Aorta (tissue), 5 donors: Measurements from ENCODE around the gene SLC24A3. TPM values are rescaled to one million over a fixed set of nuclear protein-coding genes. Genes with fewer than 3 reads are reported as not detected.

ENCODE experiments used
- ATAC-seq: fragments of 200-7000 bp; cut with Tn5 transposase; one replicate; pipeline ENCODE4 v1.9.1; 2022; ENCODE audit warnings: moderate library complexity; ENCODE audit not compliant: low FRiP score
- DNase-seq, 2 donors: peaks; one replicate each; pipeline ENCODE4 v3.0.0-alpha.2; 2020
- H3K27ac ChIP-seq, 2 donors: one replicate each; pipeline ENCODE4 v1.5.1; 2013; ENCODE audit warnings: low read length in 2 of 2, mild to moderate bottlenecking in 2 of 2, moderate library complexity in 2 of 2, control low read depth in 1 of 2, inconsistent platforms in 1 of 2, low read depth in 1 of 2
- H3K27me3 ChIP-seq, 2 donors: one replicate each; pipeline ENCODE4 v1.6.1; 2013; ENCODE audit warnings: control low read depth in 1 of 2, low read length in 1 of 2, mild to moderate bottlenecking in 1 of 2, moderate library complexity in 1 of 2; ENCODE audit not compliant: insufficient read depth in 2 of 2, control insufficient read depth in 1 of 2
- H3K36me3 ChIP-seq, 2 donors: one replicate each; pipeline ENCODE4 v1.6.1; 2013; ENCODE audit warnings: control low read depth in 1 of 2, low read length in 1 of 2, mild to moderate bottlenecking in 1 of 2; ENCODE audit not compliant: insufficient read depth in 2 of 2, control insufficient read depth in 1 of 2
- H3K4me1 ChIP-seq, 2 donors: one replicate each; pipeline ENCODE4 v1.6.1; 2013; ENCODE audit warnings: low read length in 2 of 2, control low read depth in 1 of 2, mild to moderate bottlenecking in 1 of 2, moderate library complexity in 1 of 2; ENCODE audit not compliant: insufficient read depth in 2 of 2, control insufficient read depth in 1 of 2
- H3K4me3 ChIP-seq, 2 donors: one replicate each; pipeline ENCODE4 v1.5.1; 2013; ENCODE audit warnings: low read length in 2 of 2, control low read depth in 1 of 2, mild to moderate bottlenecking in 1 of 2
- H3K9me3 ChIP-seq: one replicate; pipeline ENCODE4 v1.6.1; 2013; ENCODE audit warnings: mild to moderate bottlenecking, low read length; ENCODE audit not compliant: control insufficient read depth
- WGBS, 2 donors: extraction: QIAGEN DNeasy Blood & Tissue Kit; methylation state at CpG; one replicate each; pipeline ENCODE4 v1.1.7; 2013; 5-methylcytosine and 5-hydroxymethylcytosine counted together
- intact Hi-C, 2 donors: fragments of 100-400 bp; cut with DNase I; formaldehyde crosslinking; loops; one replicate each; pipeline versions ENCODE4 v1.14.2 to v1.15.0; 2022
- polyA plus RNA-seq, 2 donors: library from polyadenylated mRNA; stranded (reverse); fragments of 200-250 nt; gene quantifications; one replicate each; pipeline ENCODE4 v1.2.3, GENCODE V29; 2013
- total RNA-seq, 2 donors: library from RNA; stranded (reverse); fragmentation: NEBNext Ultra II Directional; extraction: Animal tissue kit (Norgen Biotek cat#: 25700); gene quantifications; one replicate each; pipeline ENCODE4 v1.2.1, GENCODE V29; 2021
- donor health status: healthy with polysubstance abuse.
- donor health status: Bipolar disorder and iron deficiency.
- donor health status: DM: no; HTN: no; CAD: no.
- donor health status: DM: no; HTN: no; CAD: no.
- donor health status: DM: yes; HTN: yes; CAD: no.

The SLC24A3 gene
- total and polyA plus RNA-seq, 4 donors, result 8.8 to 24.9 (median 19.1) TPM

GRCh38 chr20:19649041-19649440, 436.6 kb downstream of the SLC24A3 start:
- Histone ChIP-seq H3K4me3 (no peak overlapping the region), H3K4me1 (no peaks in the 10 kb centered on the region), H3K27me3 (no peaks in the 10 kb centered on the region), H3K9me3 (no peaks in the 10 kb centered on the region), H3K27ac (no peak overlapping the region), H3K36me3 (no peaks in the 10 kb centered on the region)
- no peak for ATAC-seq
- no peak for DNase-seq
- intact Hi-C loops, result no loop called here
- WGBS, 2 donors, result 89 to 98% methylated on average over 3 of the region's 3 CpGs

DNA sequence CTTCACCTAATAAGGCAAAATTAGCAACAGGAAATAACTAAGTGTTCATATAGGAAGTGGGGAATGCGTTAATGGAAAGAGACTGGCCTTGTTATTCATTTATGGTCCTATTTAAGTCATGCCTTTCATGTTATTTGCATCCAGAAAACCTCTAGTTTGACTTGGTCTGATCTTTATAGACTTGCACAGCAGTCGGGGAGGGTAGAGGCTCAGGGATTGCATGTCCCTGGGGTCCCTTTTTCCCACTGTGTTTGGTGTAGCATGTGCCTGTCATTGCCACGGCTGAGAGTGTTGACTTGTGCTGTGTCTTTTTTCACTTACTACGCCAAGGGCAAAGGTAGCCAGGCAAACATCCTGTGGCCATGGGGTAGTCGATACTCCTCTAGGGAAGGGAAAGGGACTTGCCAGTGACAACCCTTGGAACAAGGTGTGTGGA, 440.2 kb downstream of the SLC24A3 start:
- DNase-seq, result no peak
- 78 to 81% methylated on average over 5 of the region's 5 CpGs for WGBS, 2 donors
- H3K9me3 ChIP-seq, result no peaks in the 10 kb centered on the region
- no peak overlapping the region for H3K4me3 ChIP-seq
- intact Hi-C loops, result no loop called here
- H3K4me1 ChIP-seq, result no peaks in the 10 kb centered on the region
- no peak overlapping the region for H3K27ac ChIP-seq
- H3K36me3 ChIP-seq, result no peaks in the 10 kb centered on the region
- no peaks in the 10 kb centered on the region for H3K27me3 ChIP-seq
- no peak for ATAC-seq

DNA sequence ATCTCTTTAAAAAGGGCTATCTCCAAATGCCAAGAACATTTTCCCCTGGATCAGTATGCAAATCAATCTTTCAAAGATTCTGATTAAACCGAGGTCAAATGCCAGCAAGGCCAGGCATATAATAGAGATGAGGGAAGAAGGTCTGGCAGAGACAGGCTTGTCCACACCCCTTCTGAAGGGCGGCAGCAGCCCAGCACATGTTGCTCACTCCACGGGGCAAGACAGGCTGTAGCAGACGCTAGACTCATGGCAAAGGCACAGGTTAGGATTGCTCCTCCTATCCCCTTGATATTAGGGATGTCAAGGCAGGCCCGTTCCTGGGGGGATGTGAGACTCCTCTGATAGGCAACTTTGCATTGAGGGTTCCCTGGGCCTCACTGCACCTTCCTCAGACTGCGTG, 440.9 kb downstream of the SLC24A3 start:
- ATAC-seq (peak; percentile 38), DNase-seq (no peak)
- Histone ChIP-seq H3K27ac (no peak overlapping the region), H3K4me3 (no peak overlapping the region), H3K36me3 (no peaks in the 10 kb centered on the region), H3K4me1 (no peaks in the 10 kb centered on the region), H3K27me3 (no peaks in the 10 kb centered on the region), H3K9me3 (no peaks in the 10 kb centered on the region)
- intact Hi-C loops, result no loop called here
- 81 to 82% methylated on average over 6 of the region's 6 CpGs for WGBS, 2 donors

DNA sequence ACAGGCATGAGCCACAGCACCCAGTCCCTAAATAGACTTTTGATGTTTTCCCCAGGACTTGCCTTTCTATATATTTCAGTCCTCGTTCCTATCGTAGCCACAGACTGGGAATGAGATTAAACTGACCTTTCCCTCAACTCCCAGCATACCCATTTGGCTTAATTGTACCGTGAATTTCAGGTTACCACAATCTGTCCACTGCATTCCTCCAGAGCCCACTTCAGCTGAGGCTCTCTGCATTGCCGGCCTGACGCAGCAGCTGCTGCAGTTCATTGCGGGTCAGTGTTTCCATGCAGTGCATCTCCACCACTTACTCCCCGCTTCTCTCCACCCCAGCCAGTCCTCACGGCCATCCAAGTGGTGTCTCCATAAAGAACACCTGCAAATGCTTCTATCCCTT, 442.5 kb downstream of the SLC24A3 start:
- Histone ChIP-seq H3K27me3 (no peaks in the 10 kb centered on the region), H3K9me3 (no peaks in the 10 kb centered on the region), H3K27ac (no peak overlapping the region), H3K36me3 (no peaks in the 10 kb centered on the region), H3K4me3 (no peak overlapping the region), H3K4me1 (no peaks in the 10 kb centered on the region)
- intact Hi-C loops, result no loop called here
- DNase-seq, result no peak
- WGBS, 2 donors, result 94 to 95% methylated on average over 8 of the region's 8 CpGs
- no peak for ATAC-seq

DNA sequence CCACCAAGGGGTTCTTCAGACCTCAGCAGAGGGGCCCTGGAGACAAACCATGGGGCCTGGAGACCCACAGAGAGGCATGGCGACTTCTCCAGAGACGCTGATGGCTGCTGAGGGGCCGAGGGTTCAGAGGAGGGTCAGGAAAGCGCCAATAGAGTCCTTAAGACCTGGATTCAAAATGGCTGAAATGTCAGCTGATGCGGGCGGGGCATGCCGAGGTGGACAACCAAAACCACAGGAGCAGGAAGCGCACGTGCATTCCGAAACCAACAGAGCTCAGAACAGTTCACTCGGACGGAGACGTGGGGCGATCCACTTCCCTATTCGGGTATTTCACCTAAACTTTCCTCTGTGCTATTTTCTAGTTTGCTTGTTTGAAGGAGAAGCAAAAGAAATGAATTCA, 445.7 kb downstream of the SLC24A3 start:
- intact Hi-C loops, result no loop called here
- H3K27me3 ChIP-seq, result no peaks in the 10 kb centered on the region
- ATAC-seq (no peak), DNase-seq (peak; percentile 64 to 73)
- no peaks in the 10 kb centered on the region for H3K36me3 ChIP-seq
- no peak overlapping the region for H3K27ac ChIP-seq
- no peak overlapping the region for H3K4me3 ChIP-seq
- H3K9me3 ChIP-seq, result no peaks in the 10 kb centered on the region
- 93 to 94% methylated on average over 15 of the region's 15 CpGs for WGBS, 2 donors
- peaks cover 0 to 3% of the 10 kb centered on the region in 2 donors for H3K4me1 ChIP-seq

DNA sequence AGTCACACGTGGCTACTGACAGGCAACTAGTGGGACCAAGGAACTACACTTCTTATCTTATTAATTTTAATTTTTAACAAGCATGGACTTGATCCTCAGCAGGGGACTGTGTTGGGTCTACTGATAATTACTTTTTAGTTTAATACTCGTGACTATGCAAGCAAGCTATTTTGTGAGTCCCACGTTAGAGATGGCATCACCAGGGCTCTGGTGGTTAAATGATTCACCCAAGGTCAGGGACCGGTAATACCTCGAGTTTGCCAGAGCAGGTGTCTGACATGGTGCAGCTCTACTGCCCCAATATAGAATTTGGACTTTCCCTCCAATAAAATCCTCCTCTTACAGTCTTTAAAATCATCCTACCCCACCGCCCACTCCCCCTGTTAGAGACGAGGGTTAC, 447.0 kb downstream of the SLC24A3 start:
- intact Hi-C loops, result no loop called here
- DNase-seq (no peak), ATAC-seq (no peak)
- H3K27ac ChIP-seq, result no peak overlapping the region
- no peak overlapping the region for H3K4me3 ChIP-seq
- H3K36me3 ChIP-seq, result no peaks in the 10 kb centered on the region
- peaks cover 0 to 3% of the 10 kb centered on the region in 2 donors for H3K4me1 ChIP-seq
- 87% methylated on average over 7 of the region's 7 CpGs for WGBS, 2 donors
- H3K9me3 ChIP-seq, result no peaks in the 10 kb centered on the region
- H3K27me3 ChIP-seq, result no peaks in the 10 kb centered on the region

GRCh38 chr20:19660808-19661378, 448.5 kb downstream of the SLC24A3 start:
- no peaks in the 10 kb centered on the region for H3K27me3 ChIP-seq
- no peaks in the 10 kb centered on the region for H3K9me3 ChIP-seq
- intact Hi-C loops, result loop anchor here (2.0 to 10.0 kb wide), 4 partner anchors 79 to 1026 kb away; no protein-coding TSS in a partner anchor
- no peak overlapping the region for H3K4me3 ChIP-seq
- H3K4me1 ChIP-seq, result peaks cover 0 to 3% of the 10 kb centered on the region in 2 donors
- ATAC-seq (no peak), DNase-seq (no peak)
- WGBS, 2 donors, result 87 to 90% methylated on average over 9 of the region's 9 CpGs
- H3K27ac ChIP-seq, result no peak overlapping the region
- no peaks in the 10 kb centered on the region for H3K36me3 ChIP-seq

DNA sequence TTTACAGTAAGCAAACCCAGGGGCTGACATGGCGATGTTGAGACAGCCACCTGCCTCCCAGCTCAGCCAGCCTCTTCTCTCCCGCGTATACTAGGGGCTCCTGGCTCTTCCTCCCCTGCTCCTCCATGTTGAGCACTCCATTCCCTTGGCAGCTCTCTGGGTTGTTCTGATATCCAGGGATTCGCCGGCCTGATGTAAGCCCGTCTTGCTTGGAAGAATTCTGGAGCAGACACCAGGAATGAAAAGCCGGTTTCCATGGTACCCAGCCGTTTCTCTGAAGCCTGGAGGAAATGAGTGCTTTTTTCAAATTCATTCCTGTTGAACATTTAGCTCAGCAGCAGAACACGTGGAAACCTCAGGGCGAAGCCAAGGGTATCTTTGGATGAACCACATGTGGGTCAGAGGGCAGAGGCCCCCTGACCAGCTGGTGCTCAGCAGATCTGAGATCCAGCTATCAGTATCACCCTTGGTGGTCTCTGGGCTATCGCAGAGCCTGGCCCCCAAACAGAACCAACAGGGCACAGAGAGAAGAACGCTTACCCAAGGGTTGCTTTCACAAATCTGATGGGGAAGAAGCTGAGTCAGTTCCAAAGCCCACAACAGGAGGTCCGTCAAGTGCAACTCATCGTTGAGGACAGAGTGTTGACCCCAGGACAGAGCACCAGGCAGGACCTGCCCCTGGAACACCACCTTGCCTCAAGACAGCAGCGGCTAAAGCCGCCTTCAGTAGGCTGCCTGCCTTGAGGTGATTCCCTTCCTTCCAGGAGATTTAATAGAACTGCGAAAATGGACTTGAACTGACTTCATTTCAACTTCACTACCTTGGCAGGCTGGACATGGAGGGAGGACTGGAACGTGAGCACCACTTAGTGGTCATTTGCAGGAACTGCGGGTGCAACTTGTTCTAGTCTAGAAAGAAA, 449.5 kb downstream of the SLC24A3 start:
- WGBS, 2 donors, result 15 to 20% methylated on average over 19 of the region's 19 CpGs
- ATAC-seq (peak; percentile 90), DNase-seq (peak in 1 of 2 donors; percentile 68)
- no peaks in the 10 kb centered on the region for H3K27me3 ChIP-seq
- H3K4me1 ChIP-seq, result peaks cover 0 to 3% of the 10 kb centered on the region in 2 donors
- H3K9me3 ChIP-seq, result no peaks in the 10 kb centered on the region
- no peaks in the 10 kb centered on the region for H3K36me3 ChIP-seq
- intact Hi-C loops, result loop anchor here (2.0 to 10.0 kb wide), 5 partner anchors 80 to 1027 kb away; no protein-coding TSS in a partner anchor
- no peak overlapping the region for H3K27ac ChIP-seq
- no peak overlapping the region for H3K4me3 ChIP-seq
